ENCODE measurements around the gene ETV7. TPM values are rescaled to one million over a fixed set of nuclear protein-coding genes. Genes with fewer than 3 reads are reported as not detected.

The ETV7 gene
- total RNA-seq, 1 donor = 0.09 TPM

- no peak overlapping the region for H3K4me3 ChIP-seq (ENCODE audit: low read depth, low read length)
- TF ChIP-seq CTCF (IDR thresholded peaks at IDR 0.05; ENCODE audit: insufficient read depth, low read length) = no peak
- DNase-seq (ENCODE audit: low read depth) = no peak
Measured at GRCh38 chr6:36318690-36319435, 68.6 kb downstream of the ETV7 start.

DNA sequence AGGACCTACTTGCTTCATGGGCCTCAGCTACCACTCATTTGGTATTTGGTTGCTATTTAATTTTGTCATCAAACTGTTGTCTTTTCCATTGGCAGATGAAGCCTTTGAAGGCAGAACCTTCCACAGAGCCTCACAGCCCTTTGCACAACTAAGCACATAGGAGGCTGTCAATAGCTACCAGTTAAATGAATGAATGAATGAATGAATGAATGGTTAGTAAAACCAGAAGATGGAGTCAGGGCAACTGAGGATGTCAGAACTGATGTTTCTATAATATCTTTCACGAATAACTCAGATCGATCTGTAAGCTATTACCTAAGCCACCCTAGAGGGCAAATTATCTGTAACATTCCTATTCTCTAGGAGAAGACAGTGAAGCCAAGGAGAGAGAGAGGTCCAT lies 69.8 kb downstream of the ETV7 start:
- DNase-seq (ENCODE audit: low read depth) = no peak
- TF ChIP-seq CTCF (IDR thresholded peaks at IDR 0.05; ENCODE audit: insufficient read depth, low read length) = no peak
- H3K4me3 ChIP-seq (ENCODE audit: low read depth, low read length) = no peak overlapping the region

Other genes starting within 250 kb of the ETV7 start
- 15.3 and 19.1 TPM in 2 replicates for gene BRPF3, start 190.9 kb downstream of the ETV7 start, total RNA-seq (ENCODE audit: low replicate concordance)
- 0.09 TPM in 1 of 2 replicates, not detected in the other for gene PNPLA1, start 117.6 kb downstream of the ETV7 start, total RNA-seq (ENCODE audit: low replicate concordance)
- gene BNIP5, start 50.8 kb downstream of the ETV7 start, total RNA-seq (ENCODE audit: low replicate concordance) = not detected in 2 replicates
- not detected in 2 replicates for gene PXT1, start 55.2 kb upstream of the ETV7 start, total RNA-seq (ENCODE audit: low replicate concordance)
- gene KCTD20, start 55.3 kb upstream of the ETV7 start, total RNA-seq (ENCODE audit: low replicate concordance) = 48.6 and 57.6 TPM in 2 replicates
- gene STK38, start 159.8 kb upstream of the ETV7 start, total RNA-seq (ENCODE audit: low replicate concordance) = 34.3 and 47.7 TPM in 2 replicates
- 181 and 411 TPM in 2 replicates for gene SRSF3, start 206.7 kb upstream of the ETV7 start, total RNA-seq (ENCODE audit: low replicate concordance)

Data from fibroblast of the aortic adventitia (primary cell).